HEK293 (cell line): ENCODE results near the gene C19orf38.

Source experiments
- HOXD13 ChIP-seq: sonication (generic); formaldehyde crosslinking; IDR thresholded peaks from 2 replicates; pipeline ENCODE4 v1.8.0; 2022; ENCODE audit warnings: missing genetic modification reagents, borderline replicate concordance
- PRDM1 ChIP-seq: fragments of 450-650 bp; formaldehyde crosslinking; IDR thresholded peaks from 2 replicates; pipeline ENCODE4; 2016; ENCODE audit warnings: missing biosample characterization, missing genetic modification characterization
- RBAK ChIP-seq: fragments of 450-650 bp; formaldehyde crosslinking; IDR thresholded peaks from 2 replicates; pipeline ENCODE4 v1.5.1; 2016; ENCODE audit warnings: missing biosample characterization, missing genetic modification characterization
- TRIM28 ChIP-seq: IDR thresholded peaks from 2 replicates; pipeline ENCODE4 v1.6.1; 2011; ENCODE audit warnings: low read length, control low read depth, borderline replicate concordance
- ZBTB48 ChIP-seq: fragments of 450-650 bp; formaldehyde crosslinking; IDR thresholded peaks from 2 replicates; pipeline ENCODE4 v1.5.1; 2016; ENCODE audit warnings: missing biosample characterization, missing genetic modification characterization
- ZIC2 ChIP-seq: fragments of 450-650 bp; formaldehyde crosslinking; IDR thresholded peaks from 2 replicates; pipeline ENCODE4 v1.5.1; 2016; ENCODE audit warnings: missing biosample characterization, missing genetic modification characterization
- ZNF132 ChIP-seq: fragments of 450-650 bp; formaldehyde crosslinking; IDR thresholded peaks from 2 replicates; pipeline ENCODE4 v1.5.1; 2017; ENCODE audit warnings: missing biosample characterization, missing genetic modification characterization, borderline replicate concordance
- ZNF2 ChIP-seq: fragments of 450-650 bp; formaldehyde crosslinking; IDR thresholded peaks from 2 replicates; pipeline ENCODE4 v1.5.1; 2016; ENCODE audit warnings: missing biosample characterization, missing genetic modification characterization
- ZNF280D ChIP-seq: fragments of 450-650 bp; formaldehyde crosslinking; IDR thresholded peaks from 2 replicates; pipeline ENCODE4 v1.5.1; 2016; ENCODE audit warnings: missing biosample characterization, missing genetic modification characterization
- ZNF366 ChIP-seq: fragments of 450-650 bp; formaldehyde crosslinking; conservative IDR thresholded peaks from 2 replicates; pipeline ENCODE4 v1.5.1; 2016; ENCODE audit warnings: missing biosample characterization, missing genetic modification characterization
- ZNF37A ChIP-seq: fragments of 450-650 bp; IDR thresholded peaks from 2 replicates; pipeline ENCODE4 v1.5.1; 2018; ENCODE audit warnings: missing biosample characterization, missing genetic modification characterization
- ZNF398 ChIP-seq: fragments of 450-650 bp; formaldehyde crosslinking; IDR thresholded peaks from 2 replicates; pipeline ENCODE4 v1.5.1; 2017; ENCODE audit warnings: missing biosample characterization, missing genetic modification characterization
- ZNF449 ChIP-seq: fragments of 450-650 bp; formaldehyde crosslinking; IDR thresholded peaks from 2 replicates; pipeline ENCODE4 v1.5.1; 2017; ENCODE audit warnings: missing biosample characterization, mild to moderate bottlenecking, missing genetic modification characterization, moderate library complexity
- ZNF473 ChIP-seq: fragments of 450-650 bp; formaldehyde crosslinking; IDR thresholded peaks from 2 replicates; pipeline ENCODE4 v1.5.1; 2017; ENCODE audit warnings: missing biosample characterization, missing genetic modification characterization
- ZNF561 ChIP-seq: fragments of 450-650 bp; IDR thresholded peaks from 2 replicates; pipeline ENCODE4 v1.5.1; 2018; ENCODE audit warnings: missing biosample characterization, missing genetic modification characterization, borderline replicate concordance
- ZNF610 ChIP-seq: fragments of 450-650 bp; formaldehyde crosslinking; IDR thresholded peaks from 2 replicates; pipeline ENCODE4 v1.5.1; 2016; ENCODE audit warnings: missing biosample characterization, missing genetic modification characterization, borderline replicate concordance
- ZNF626 ChIP-seq: fragments of 450-650 bp; sonication (Bioruptor Pico); formaldehyde crosslinking; IDR thresholded peaks from 2 replicates; pipeline ENCODE4 v1.5.1; 2018; ENCODE audit warnings: missing biosample characterization, missing genetic modification characterization, inconsistent platforms
- ZNF677 ChIP-seq: fragments of 450-650 bp; IDR thresholded peaks from 2 replicates; pipeline ENCODE4 v1.5.0; 2018; ENCODE audit warnings: missing biosample characterization, mild to moderate bottlenecking, missing genetic modification characterization, moderate library complexity
- ZNF777 ChIP-seq: fragments of 450-650 bp; formaldehyde crosslinking; IDR thresholded peaks from 2 replicates; pipeline ENCODE4 v1.5.1; 2017; ENCODE audit warnings: missing biosample characterization, missing genetic modification characterization, borderline replicate concordance
- ZNF791 ChIP-seq: fragments of 450-650 bp; formaldehyde crosslinking; IDR thresholded peaks from 2 replicates; pipeline ENCODE4 v1.5.1; 2016; ENCODE audit warnings: missing biosample characterization, missing genetic modification characterization
- ZSCAN30 ChIP-seq: fragments of 450-650 bp; IDR thresholded peaks from 2 replicates; pipeline ENCODE4 v1.5.1; 2018; ENCODE audit warnings: missing biosample characterization, mild to moderate bottlenecking, missing genetic modification characterization, moderate library complexity
- ZXDB ChIP-seq: fragments of 450-650 bp; formaldehyde crosslinking; IDR thresholded peaks from 2 replicates; pipeline ENCODE4 v1.5.1; 2016; ENCODE audit warnings: missing biosample characterization, missing genetic modification characterization
- TF ChIP-seq, protein P1 (sequence below): fragments of 450-650 bp; formaldehyde crosslinking; optimal IDR thresholded peaks from 2 replicates; pipeline ENCODE3; 2016; ENCODE audit warnings: missing biosample characterization, mild to moderate bottlenecking, missing genetic modification characterization
- TF ChIP-seq, protein P2 (sequence below): fragments of 450-650 bp; formaldehyde crosslinking; IDR thresholded peaks from 2 replicates; pipeline ENCODE4 v1.5.1; 2016; ENCODE audit warnings: missing biosample characterization, missing genetic modification characterization
- TF ChIP-seq, protein P3 (sequence below): fragments of 450-650 bp; formaldehyde crosslinking; IDR thresholded peaks from 2 replicates; pipeline ENCODE4 v1.5.1; 2016; ENCODE audit warnings: missing biosample characterization, missing genetic modification characterization, low read depth
- TF ChIP-seq, protein P4 (sequence below): fragments of 450-650 bp; formaldehyde crosslinking; IDR thresholded peaks from 2 replicates; pipeline ENCODE4 v1.5.1; 2016; ENCODE audit warnings: missing biosample characterization, missing genetic modification characterization

Gene C19orf38

DNA sequence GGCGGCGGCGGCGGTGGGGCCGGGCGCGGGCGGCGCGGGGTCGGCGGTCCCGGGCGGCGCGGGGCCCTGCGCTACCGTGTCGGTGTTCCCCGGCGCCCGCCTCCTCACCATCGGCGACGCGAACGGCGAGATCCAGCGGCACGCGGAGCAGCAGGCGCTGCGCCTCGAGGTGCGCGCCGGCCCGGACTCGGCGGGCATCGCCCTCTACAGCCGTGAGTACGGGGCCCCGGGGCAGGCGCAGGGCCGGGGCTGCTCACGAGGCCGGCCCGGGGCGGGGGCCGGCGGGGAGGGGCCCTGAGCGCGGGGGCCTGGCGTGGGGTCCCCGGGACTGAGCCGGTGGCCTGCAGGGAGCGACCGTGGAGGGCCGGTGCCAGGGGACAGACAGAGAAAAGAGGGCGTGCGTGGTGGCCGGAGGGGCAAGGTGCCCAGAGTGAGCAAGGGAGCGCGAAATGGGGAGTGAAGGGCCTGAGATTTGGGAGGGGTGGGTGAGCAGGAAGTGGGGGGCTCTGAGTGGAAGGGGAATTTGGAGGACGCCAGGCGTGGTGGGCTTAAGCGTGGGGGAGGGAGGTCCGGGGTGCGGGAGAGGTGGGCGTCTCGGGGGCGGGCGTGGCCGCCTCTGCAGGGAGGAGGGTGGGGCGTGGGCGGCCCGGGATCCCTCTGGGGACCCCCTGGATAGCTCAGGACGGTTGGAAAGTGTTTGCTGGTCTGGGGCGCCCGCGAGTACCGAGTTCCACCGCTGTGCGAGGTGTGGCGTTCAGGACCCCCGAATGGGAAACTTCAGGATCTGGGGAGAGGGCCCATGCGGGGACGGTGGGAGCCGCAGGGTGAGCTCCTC, 23.7 kb downstream of the C19orf38 start (continued):
- TF ChIP-seq, protein P1, sequence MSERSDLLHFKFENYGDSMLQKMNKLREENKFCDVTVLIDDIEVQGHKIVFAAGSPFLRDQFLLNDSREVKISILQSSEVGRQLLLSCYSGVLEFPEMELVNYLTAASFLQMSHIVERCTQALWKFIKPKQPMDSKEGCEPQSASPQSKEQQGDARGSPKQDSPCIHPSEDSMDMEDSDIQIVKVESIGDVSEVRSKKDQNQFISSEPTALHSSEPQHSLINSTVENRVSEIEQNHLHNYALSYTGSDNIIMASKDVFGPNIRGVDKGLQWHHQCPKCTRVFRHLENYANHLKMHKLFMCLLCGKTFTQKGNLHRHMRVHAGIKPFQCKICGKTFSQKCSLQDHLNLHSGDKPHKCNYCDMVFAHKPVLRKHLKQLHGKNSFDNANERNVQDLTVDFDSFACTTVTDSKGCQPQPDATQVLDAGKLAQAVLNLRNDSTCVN (tag by site-specific recombination), result peak; percentile 42
- TF ChIP-seq ZNF791, result no peak
- peak; percentile 52; the same call in 1 of the 2 replicates for TF ChIP-seq ZBTB48 (tag by site-specific recombination)
- TF ChIP-seq ZIC2, result peak; percentile 86
- TF ChIP-seq PRDM1, result no peak
- no peak; the same call in 1 of the 2 replicates for TF ChIP-seq ZNF561 (tag by site-specific recombination)
- TF ChIP-seq ZNF366, result no peak; the same call in 1 of the 2 replicates
- no peak for TF ChIP-seq ZNF777 (tag by site-specific recombination)
- TF ChIP-seq, protein P2, sequence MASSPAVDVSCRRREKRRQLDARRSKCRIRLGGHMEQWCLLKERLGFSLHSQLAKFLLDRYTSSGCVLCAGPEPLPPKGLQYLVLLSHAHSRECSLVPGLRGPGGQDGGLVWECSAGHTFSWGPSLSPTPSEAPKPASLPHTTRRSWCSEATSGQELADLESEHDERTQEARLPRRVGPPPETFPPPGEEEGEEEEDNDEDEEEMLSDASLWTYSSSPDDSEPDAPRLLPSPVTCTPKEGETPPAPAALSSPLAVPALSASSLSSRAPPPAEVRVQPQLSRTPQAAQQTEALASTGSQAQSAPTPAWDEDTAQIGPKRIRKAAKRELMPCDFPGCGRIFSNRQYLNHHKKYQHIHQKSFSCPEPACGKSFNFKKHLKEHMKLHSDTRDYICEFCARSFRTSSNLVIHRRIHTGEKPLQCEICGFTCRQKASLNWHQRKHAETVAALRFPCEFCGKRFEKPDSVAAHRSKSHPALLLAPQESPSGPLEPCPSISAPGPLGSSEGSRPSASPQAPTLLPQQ (tag by site-specific recombination), result 0 out of 2 replicates have a peak, but pooled peaks have one; percentile 22
- TF ChIP-seq, protein P3, sequence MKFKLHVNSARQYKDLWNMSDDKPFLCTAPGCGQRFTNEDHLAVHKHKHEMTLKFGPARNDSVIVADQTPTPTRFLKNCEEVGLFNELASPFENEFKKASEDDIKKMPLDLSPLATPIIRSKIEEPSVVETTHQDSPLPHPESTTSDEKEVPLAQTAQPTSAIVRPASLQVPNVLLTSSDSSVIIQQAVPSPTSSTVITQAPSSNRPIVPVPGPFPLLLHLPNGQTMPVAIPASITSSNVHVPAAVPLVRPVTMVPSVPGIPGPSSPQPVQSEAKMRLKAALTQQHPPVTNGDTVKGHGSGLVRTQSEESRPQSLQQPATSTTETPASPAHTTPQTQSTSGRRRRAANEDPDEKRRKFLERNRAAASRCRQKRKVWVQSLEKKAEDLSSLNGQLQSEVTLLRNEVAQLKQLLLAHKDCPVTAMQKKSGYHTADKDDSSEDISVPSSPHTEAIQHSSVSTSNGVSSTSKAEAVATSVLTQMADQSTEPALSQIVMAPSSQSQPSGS (tag by site-specific recombination), result no peak
- no peak for TF ChIP-seq ZNF610 (tag by site-specific recombination)
- TF ChIP-seq ZNF280D, result no peak
- TF ChIP-seq ZNF37A (tag by site-specific recombination), result no peak
- TF ChIP-seq ZNF398, result peak; percentile 86
- no peak for TF ChIP-seq ZNF626 (tag by site-specific recombination)
- TF ChIP-seq ZNF449 (tag by site-specific recombination), result no peak
- TF ChIP-seq ZNF473 (tag by site-specific recombination), result no peak
- TF ChIP-seq ZNF677, result no peak
- TF ChIP-seq TRIM28, result no peak
- no peak for TF ChIP-seq ZSCAN30 (tag by site-specific recombination)
- TF ChIP-seq, protein P4, sequence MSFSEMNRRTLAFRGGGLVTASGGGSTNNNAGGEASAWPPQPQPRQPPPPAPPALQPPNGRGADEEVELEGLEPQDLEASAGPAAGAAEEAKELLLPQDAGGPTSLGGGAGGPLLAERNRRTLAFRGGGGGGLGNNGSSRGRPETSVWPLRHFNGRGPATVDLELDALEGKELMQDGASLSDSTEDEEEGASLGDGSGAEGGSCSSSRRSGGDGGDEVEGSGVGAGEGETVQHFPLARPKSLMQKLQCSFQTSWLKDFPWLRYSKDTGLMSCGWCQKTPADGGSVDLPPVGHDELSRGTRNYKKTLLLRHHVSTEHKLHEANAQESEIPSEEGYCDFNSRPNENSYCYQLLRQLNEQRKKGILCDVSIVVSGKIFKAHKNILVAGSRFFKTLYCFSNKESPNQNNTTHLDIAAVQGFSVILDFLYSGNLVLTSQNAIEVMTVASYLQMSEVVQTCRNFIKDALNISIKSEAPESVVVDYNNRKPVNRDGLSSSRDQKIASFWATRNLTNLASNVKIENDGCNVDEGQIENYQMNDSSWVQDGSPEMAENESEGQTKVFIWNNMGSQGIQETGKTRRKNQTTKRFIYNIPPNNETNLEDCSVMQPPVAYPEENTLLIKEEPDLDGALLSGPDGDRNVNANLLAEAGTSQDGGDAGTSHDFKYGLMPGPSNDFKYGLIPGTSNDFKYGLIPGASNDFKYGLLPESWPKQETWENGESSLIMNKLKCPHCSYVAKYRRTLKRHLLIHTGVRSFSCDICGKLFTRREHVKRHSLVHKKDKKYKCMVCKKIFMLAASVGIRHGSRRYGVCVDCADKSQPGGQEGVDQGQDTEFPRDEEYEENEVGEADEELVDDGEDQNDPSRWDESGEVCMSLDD, result peak; percentile 57; the same call in 1 of the 2 replicates
- TF ChIP-seq HOXD13 (CRISPR knock-in tag), result no peak
- TF ChIP-seq ZXDB, result no peak
- TF ChIP-seq ZNF132 (tag by site-specific recombination), result no peak
- TF ChIP-seq ZNF2 (tag by site-specific recombination), result no peak
- no peak for TF ChIP-seq RBAK (tag by site-specific recombination)
